Stimulated activated CD8-positive, alpha-beta memory T cell treated with anti-CD3 and anti-CD28 coated beads, Interleukin-7, amount 100 ng/mL, for 24 hours (primary cell): ENCODE results near the gene TBC1D22A.
"Not testable (repeated sequence)": the region's sequence is repeated elsewhere in the genome, so short reads cannot be mapped to it uniquely, and the experiment has no call there.

Experiments used
- DNase-seq: peaks from one replicate; pipeline ENCODE4 v3.0.0-alpha.2; 2020; ENCODE audit warnings: low read depth

TBC1D22A gene

DNA sequence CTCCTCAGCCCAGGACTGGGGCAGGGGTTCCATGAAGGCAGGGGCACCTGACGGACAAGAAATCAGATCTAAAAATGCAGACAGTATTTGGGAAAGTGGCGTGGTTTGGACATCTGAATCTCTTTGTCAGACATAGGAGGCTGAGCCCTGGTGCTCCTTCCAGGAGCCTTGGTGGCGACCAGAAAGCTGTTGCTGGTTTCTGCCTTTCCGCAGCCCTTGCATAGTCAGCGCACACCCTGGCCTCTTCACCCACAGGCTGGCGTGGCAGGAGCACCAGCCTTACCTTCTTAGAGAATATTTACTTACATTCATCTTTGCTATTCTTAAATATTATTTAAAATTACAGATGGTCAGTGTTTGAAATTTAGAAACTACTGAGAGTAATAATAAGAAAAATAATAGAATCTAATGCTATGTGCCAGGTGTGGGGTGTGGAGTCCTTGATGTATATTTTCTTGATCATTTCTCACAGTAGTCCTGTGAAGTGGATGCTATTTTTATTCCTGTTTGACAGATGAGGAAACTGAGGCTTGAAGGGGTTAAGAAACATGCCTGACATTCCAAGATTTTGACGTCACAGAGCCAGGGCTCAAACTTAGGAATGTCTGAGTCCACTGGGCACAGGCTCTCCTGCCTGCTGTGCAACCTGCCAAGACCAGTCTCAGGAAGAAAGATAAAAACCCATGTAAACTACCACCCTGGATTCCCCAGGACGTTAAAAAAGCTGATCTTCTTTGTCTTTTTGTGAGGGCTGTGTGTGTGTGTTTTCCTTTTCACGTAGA lies 51.6 kb downstream of the TBC1D22A start:
- no peak for DNase-seq

- DNase-seq: no peak
Observed at GRCh38 chr22:46815132-46815531, 52.7 kb downstream of the TBC1D22A start.

DNA sequence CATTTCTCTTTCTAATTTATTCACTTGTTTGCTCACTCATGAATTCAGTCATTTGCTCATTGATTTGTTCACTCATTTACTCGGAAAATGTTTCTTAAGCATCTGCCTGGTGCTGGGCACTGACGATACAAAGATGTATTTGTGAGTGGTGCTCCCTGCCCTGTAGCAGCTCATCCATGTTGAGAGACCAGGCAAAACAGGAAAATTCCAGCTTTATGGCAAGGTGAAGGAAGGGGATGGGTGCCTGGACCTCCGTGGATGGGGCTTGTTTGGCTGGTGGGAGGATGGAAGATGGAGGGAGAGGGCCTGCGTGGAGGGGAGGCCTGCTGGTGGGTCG lies 53.1 kb downstream of the TBC1D22A start:
- DNase-seq: no peak

DNA sequence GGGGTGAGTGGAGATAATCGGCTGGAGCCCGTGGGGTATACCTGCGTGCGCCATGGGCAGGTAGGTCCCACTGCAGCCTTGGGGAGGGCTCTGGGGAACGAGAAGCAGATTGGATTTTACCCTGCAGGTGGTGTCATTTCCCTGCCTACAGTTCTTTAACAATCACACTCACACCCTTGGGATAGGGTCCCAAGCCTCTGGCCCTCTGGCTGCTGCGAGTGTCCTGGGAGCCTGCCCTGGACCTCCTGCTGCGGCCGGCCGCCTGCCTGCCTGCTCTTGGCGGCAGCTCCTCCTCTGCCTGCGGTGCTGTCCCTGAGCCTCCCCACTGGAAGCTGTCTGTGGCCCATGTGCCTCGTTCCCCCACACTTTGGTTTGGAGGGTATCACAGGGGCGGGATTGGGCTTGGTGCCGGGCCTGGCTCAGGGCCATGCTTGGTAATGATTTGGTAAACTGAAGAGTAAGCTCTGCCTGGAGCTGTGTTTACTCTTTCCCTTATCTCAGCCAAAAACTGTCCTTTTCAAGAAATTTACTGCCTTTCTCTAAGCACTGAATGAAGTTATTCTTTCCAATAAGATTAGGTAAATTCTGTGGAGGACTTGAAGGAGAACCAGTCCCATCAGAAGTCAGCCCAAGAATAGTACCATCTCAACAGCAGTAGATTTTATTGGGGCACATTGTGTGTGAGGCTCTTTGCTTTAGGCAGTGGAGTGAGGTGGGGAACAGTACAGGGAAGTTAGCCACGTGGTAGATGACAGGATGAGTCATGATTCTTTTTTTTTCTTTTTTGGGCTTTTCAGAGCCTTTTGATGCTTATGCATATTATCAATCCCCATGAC lies 53.7 kb downstream of the TBC1D22A start:
- no peak for DNase-seq

GRCh38 chr22:46817390-46817789 lies 54.9 kb downstream of the TBC1D22A start:
- DNase-seq: not testable (repeated sequence)

- no peak for DNase-seq
Observed at GRCh38 chr22:46823248-46823647, 60.8 kb downstream of the TBC1D22A start.

- DNase-seq: no peak
Observed at GRCh38 chr22:46823654-46824053, 61.2 kb downstream of the TBC1D22A start.

DNA sequence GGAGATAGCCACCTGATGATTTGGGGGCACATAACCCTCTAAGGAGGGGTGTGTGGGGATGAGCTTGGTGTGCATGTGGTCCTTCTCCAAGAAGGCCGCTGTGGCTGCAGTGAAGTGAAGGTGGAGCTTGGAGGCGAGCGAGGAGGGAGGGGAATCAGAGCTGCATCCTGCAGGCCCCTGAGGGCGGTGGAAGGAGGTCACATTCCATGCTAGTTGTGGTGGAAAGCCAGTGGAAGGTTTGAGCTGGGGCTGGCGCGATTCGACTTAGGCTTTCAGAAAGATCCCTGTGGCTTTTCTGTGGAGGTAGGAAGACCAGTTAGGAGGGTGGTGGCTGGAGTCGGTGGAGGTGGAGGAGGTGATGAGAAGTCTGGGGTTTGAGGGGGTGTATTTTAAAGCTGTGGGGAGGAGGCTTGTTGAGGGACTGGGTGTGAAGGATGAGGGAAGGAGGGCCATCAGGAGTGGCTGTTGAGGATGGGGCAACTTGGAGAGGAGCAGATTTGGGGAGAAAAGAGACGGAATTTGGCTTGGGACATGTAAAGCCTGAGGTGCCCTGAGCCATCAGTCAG lies 62.0 kb downstream of the TBC1D22A start:
- DNase-seq: no peak

DNA sequence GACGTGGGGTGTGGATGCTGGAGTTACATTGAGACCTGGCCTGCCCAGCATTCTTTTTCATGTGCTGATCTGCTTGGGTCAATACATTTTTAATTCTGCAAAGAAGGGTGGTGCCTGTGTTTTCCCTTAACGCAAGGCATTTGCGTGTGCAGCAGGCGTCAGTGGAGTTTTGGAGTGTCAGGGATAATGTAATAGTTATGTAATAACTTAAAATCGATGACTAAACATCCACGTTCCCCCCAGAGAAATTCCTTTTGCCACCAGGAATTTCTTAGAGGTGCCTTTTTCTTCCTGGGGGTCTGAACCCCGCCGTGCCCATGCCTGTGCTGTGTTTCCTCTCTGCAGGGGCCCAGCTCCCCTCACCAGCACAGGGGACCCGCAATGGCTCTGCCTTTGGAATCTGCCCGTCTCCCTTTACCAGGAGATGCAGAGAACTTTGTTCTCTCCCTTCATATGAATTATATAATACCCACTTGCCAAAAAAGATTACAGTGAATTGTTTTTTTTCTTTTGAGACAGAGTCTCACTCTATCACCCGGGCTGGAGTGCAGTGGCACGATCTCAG lies 62.6 kb downstream of the TBC1D22A start:
- no peak for DNase-seq

DNA sequence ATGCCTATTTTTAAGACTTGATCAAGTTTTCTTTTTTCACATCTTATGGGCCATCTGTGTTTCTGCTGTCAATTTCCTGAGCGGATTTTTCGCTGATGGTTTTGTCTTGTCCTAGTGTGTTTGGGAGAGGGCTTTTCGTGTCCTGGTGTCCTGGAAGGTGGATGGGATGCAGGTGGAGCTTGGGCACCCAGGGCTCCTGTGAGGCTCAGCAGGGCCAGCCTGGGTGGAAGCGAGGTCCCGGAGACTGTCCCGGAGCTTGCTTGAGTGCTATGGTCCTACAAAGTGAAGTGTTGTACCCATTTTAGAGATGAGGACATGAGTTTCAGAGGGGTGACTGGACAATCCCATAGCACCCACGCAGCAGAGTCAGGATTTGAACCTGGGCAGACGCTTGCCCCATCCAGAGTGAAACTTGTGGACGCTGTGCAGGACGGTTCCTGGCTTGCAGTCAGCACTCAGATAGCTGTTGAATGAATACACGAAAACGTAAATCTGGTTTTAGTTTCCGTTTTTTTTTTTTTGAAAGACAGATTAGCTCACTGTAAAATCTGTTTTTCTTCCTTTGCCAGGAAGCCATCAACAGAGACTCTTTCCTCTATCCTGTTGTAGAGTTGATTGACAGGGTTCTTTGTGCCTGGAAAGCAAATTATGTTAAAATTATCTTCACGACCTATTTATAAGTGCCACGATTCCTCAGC lies 64.1 kb downstream of the TBC1D22A start:
- no peak for DNase-seq

DNA sequence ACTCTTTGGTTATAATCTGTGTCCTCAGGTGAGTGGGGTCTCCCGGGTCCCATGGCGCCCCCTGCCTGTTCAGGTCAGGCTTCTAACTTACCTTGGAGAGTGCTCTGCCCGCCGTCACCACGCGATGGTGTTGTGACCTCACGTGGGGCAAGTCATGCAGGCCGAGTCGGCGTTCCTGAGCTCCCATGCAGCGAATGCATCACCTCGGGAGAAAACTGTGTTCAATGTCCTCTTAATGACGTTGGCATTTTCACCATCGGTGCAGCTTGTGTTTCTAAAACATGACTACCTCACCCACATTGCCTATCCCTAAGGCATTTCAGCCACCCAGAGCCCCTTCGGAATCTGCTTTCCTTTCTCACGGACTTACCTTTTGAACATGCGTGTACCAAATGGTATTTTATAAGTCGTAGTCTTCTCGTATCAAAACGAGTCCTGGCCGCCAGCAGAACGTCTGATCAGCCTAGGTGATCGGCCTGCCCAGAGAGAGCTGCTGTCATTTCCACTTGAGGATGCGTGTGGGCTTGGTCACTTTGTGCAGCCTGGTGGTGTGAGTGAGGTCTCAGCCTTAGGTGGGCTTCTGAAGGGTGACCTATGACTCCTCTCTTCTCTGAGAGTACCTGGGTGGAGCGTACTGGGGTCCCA lies 64.8 kb downstream of the TBC1D22A start:
- no peak for DNase-seq

DNA sequence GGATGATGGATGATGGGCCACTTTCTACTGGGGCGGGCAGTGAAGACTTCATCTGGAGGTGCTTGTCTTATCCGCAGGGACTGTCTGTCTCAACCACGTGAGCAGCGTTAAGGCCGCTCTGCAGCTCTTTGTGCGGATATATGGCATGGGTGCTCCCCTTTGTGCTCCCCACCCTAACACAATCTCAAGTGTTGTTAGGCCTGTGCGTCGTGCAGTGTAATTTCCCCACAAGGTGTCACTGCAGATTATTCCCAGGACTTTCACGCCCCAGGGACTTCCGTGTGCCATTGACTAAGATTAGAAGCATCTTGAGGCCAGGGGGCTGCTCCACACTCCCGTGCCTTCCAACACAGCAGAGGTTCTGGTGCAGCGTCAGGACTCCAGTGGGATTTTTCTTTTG lies 65.3 kb downstream of the TBC1D22A start:
- no peak for DNase-seq

- DNase-seq: no peak
Observed at GRCh38 chr22:46828323-46828900, 66.0 kb downstream of the TBC1D22A start.

GRCh38 chr22:46829117-46829891 lies 66.9 kb downstream of the TBC1D22A start:
- no peak for DNase-seq

DNA sequence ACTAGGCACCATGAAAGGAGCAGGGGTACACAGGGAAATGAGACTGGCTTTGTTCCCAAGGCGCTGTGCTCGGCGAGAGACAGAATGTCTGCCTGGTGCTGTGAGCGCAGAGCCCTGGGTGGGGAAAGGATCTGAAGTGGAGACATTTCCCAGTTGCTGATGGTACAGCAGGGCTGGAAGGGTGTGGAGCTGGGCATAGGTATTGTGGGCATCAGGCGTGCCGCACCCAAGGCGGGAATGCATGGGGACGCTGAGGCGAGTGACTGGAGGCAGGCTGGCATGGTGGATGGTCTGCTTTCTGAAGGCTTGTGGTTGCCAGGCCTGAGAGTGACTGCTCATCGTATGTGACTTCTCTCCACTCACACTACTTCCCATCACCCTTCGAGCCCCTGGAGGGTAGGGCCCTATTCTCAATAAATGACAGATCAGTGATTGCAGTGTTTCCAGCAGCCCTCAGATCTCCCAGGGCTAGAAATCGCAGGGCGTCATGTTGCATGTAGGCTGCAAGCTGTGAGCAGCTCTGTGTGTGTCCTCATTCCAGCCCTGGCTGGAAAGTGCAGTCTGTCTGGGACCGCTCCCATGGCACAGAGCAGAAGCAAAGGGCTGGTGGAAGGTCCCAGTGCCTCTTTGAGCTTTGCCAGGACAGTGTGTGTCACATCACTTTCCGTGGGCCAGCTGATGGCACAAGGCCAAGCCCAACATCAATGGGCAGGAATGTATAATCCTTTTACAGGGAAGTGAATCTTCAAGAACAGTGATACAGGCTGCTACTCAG lies 67.7 kb downstream of the TBC1D22A start:
- no peak for DNase-seq

GRCh38 chr22:46830841-46831240 lies 68.4 kb downstream of the TBC1D22A start:
- DNase-seq: no peak

GRCh38 chr22:46833228-46833627 lies 70.8 kb downstream of the TBC1D22A start:
- no peak for DNase-seq

DNA sequence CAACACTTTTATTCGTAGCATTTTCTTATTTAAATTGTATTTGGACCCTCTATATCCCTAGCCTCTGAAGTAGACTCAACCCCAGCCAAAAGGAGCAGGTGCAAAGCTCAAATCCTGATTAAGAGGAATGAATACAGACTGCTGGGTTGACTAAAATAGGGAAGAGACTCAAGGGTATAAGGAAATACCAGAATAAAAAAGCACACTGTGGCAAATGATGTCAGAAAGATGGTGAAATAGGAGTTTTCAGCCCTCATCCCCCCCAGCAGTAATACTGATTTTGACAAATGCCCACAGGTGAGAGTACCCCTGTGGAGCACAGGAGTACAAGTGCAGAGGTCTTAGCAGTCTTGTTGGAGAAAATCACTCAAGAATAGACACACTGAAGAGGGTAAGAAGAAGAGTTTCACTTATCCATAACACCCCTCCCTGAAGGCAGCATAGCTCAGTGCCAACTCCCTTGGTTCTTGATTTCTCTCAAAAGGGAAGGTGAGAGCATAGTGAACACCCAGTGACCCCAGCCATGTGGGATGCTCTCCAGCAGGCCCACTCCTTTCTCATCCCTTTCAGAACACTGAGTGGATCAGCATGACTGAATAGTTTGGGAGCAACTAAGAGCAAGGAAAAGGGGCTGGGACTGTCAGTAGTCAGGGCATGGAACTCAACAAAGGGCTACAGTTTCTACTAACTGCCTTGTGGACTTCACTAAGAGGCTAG lies 71.7 kb downstream of the TBC1D22A start:
- no peak for DNase-seq

- no peak for DNase-seq
Observed at GRCh38 chr22:46835288-46835687, 72.8 kb downstream of the TBC1D22A start.
